ENCODE measurements around the gene SMIM29. TPM values are rescaled to one million over a fixed set of nuclear protein-coding genes. Genes with fewer than 3 reads are reported as not detected.
A peak's percentile ranks its signal among the peaks of the same experiment; 100 is the strongest.
"Not testable (repeated sequence)": the region's sequence is repeated elsewhere in the genome, so short reads cannot be mapped to it uniquely, and the experiment has no call there.

The SMIM29 gene
- total RNA-seq, 1 experiment from 2014 or later, result 70.6 TPM

- not testable (repeated sequence) for DNase-seq (ENCODE audit: low read depth)
These were observed 21.0 kb upstream of the SMIM29 start for GRCh38 chr6:34269658-34270341.

GRCh38 chr6:34269132-34269531 is 20.3 kb upstream of the SMIM29 start:
- DNase-seq (ENCODE audit: low read depth), result not testable (repeated sequence)

GRCh38 chr6:34267746-34268145 is 18.9 kb upstream of the SMIM29 start:
- no peak for DNase-seq (ENCODE audit: low read depth)

GRCh38 chr6:34263484-34263883 is 14.7 kb upstream of the SMIM29 start:
- DNase-seq (ENCODE audit: low read depth), result not testable (repeated sequence)

- no peak for DNase-seq (ENCODE audit: low read depth)
These were observed 11.9 kb upstream of the SMIM29 start for GRCh38 chr6:34260576-34261267.

GRCh38 chr6:34259529-34260069 is 10.8 kb upstream of the SMIM29 start:
- DNase-seq (ENCODE audit: low read depth), result no peak

GRCh38 chr6:34252395-34252794 is 3.6 kb upstream of the SMIM29 start:
- DNase-seq (ENCODE audit: low read depth), result not testable (repeated sequence)

- no peak for DNase-seq (ENCODE audit: low read depth)
These were observed 859 bp upstream of the SMIM29 start for GRCh38 chr6:34249469-34250261.

- no peak for DNase-seq (ENCODE audit: low read depth)
These were observed 544 bp downstream of the SMIM29 start for GRCh38 chr6:34248198-34248726.

GRCh38 chr6:34247481-34248197 is 1.2 kb downstream of the SMIM29 start:
- no peak for DNase-seq (ENCODE audit: low read depth)

GRCh38 chr6:34246563-34247391 is 2.0 kb downstream of the SMIM29 start:
- DNase-seq (ENCODE audit: low read depth), result peak; percentile 78

GRCh38 chr6:34246249-34246562 is 2.6 kb downstream of the SMIM29 start:
- DNase-seq (ENCODE audit: low read depth), result no peak

GRCh38 chr6:34245761-34246140 is 3.1 kb downstream of the SMIM29 start:
- DNase-seq (ENCODE audit: low read depth), result not testable (repeated sequence)

- DNase-seq (ENCODE audit: low read depth), result not testable (repeated sequence)
These were observed 3.6 kb downstream of the SMIM29 start for GRCh38 chr6:34245032-34245760.

GRCh38 chr6:34243901-34244884 is 4.6 kb downstream of the SMIM29 start:
- peak; percentile 99 for DNase-seq (ENCODE audit: low read depth)

GRCh38 chr6:34243131-34243771 is 5.6 kb downstream of the SMIM29 start:
- DNase-seq (ENCODE audit: low read depth), result peak; percentile 92

- DNase-seq (ENCODE audit: low read depth), result peak; percentile 69
These were observed 6.3 kb downstream of the SMIM29 start for GRCh38 chr6:34242252-34243130.

Data from HT1080 (cell line).